Measurements from ENCODE around the gene S100A5.

DNA sequence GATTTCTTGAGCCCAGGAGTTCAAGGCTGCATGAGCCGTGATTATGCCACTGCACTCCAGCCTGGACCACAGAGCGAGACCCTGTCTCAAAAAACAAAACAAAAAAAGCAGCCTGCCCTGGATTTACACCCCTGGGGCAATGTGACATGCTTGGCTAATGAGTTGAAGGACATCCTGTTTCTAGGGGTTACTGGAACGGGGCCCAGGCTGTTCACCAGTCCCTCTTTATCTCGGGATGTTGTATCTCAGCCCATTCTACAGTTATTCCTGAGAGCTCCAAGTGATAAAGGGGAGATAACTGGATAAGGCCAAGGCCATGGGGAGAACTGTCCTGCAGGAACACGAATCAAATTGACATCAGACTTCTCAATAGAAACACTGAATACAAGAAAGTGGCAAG, 46.6 kb upstream of the S100A5 start:
- TF ChIP-seq CTCF (IDR thresholded peaks at IDR 0.05; ENCODE audit: low read length) (no peak), EZH2phosphoT487 (IDR thresholded peaks at IDR 0.05; ENCODE audit: low read length) (no peak)

Data from MM.1S (cell line).